Body of pancreas (tissue), 4 donors: ENCODE data around the gene TEAD4.

ENCODE experiments used
- CTCF ChIP-seq, 7 experiments: fragments of 450-650 bp in 4 of 7; fragments of 200-600 bp in 3 of 7; sonication (generic) in 3 of 7; IDR thresholded peaks; one replicate each; pipeline ENCODE4 v1.5.1; 2016 to 2019; ENCODE audit warnings: antibody characterized with exemption in 7 of 7
- POLR2A ChIP-seq, 3 donors: fragments of 450-650 bp; IDR thresholded peaks; one replicate each; pipeline ENCODE4 v1.6.1; 2016; ENCODE audit warnings: antibody characterized with exemption in 3 of 3, mild to moderate bottlenecking in 2 of 3

GRCh38 chr12:3086211-3086610, 127.0 kb downstream of the TEAD4 start:
- TF ChIP-seq CTCF (IDR thresholded peaks at IDR 0.05): no peak
- TF ChIP-seq POLR2A (IDR thresholded peaks at IDR 0.05): no peak
